Spleen (tissue), 11 donors: ENCODE measurements around the gene MKLN1. TPM values are rescaled to one million over a fixed set of nuclear protein-coding genes. Genes with fewer than 3 reads are reported as not detected.
A peak's percentile ranks its signal among the peaks of the same experiment; 100 is the strongest.

Experiments used
- DNase-seq: peaks from one replicate; pipeline ENCODE4 v3.0.0-alpha.2; 2020
- H3K27ac ChIP-seq, 8 donors: fragments of 200-600 bp; sonication (generic) in 7 of 8; 1 replicate in 4 of 8; 2 replicates in 4 of 8; pipeline versions ENCODE4 v1.5.0 to v1.8.0; 2016 to 2021; ENCODE audit warnings: inconsistent platforms in 4 of 8, mild to moderate bottlenecking in 4 of 8, moderate library complexity in 1 of 8
- H3K27me3 ChIP-seq, 7 donors: fragments of 200-600 bp; sonication (generic) in 6 of 7; replicated peaks in 1 of 7; 1 replicate in 4 of 7; 2 replicates in 3 of 7; pipeline versions ENCODE4 v1.5.0 to v1.8.0; 2016 to 2021; ENCODE audit warnings: inconsistent platforms in 3 of 7, mild to moderate bottlenecking in 1 of 7
- H3K36me3 ChIP-seq, 6 donors: fragments of 200-600 bp; sonication (generic) in 5 of 6; 1 replicate in 4 of 6; 2 replicates in 2 of 6; pipeline versions ENCODE4 v1.5.0 to v1.8.0; 2016 to 2021; ENCODE audit warnings: inconsistent platforms in 2 of 6
- H3K4me1 ChIP-seq, 6 donors: fragments of 200-600 bp; sonication (generic) in 5 of 6; 1 replicate in 3 of 6; 2 replicates in 3 of 6; pipeline versions ENCODE4 v1.5.0 to v1.8.0; 2016 to 2021; ENCODE audit warnings: inconsistent platforms in 3 of 6
- H3K4me3 ChIP-seq, 8 donors: fragments of 200-600 bp; sonication (generic) in 7 of 8; 1 replicate in 4 of 8; 2 replicates in 4 of 8; pipeline versions ENCODE4 v1.5.0 to v1.8.0; 2016 to 2021; ENCODE audit warnings: inconsistent platforms in 4 of 8, mild to moderate bottlenecking in 4 of 8, moderate library complexity in 2 of 8
- H3K9me3 ChIP-seq, 8 donors: fragments of 200-600 bp; sonication (generic) in 7 of 8; 1 replicate in 4 of 8; 2 replicates in 4 of 8; pipeline versions ENCODE4 v1.5.0 to v1.8.0; 2016 to 2021; ENCODE audit warnings: inconsistent platforms in 4 of 8
- POLR2A ChIP-seq, 3 donors: fragments of 450-650 bp; IDR thresholded peaks; one replicate each; pipeline ENCODE4 v1.5.1; 2017; ENCODE audit warnings: antibody characterized with exemption in 3 of 3, mild to moderate bottlenecking in 1 of 3
- POLR2AphosphoS5 ChIP-seq, 3 donors: sonication (generic); formaldehyde crosslinking; IDR thresholded peaks; one replicate each; pipeline ENCODE4 v1.5.1; 2017; ENCODE audit warnings: antibody characterized with exemption in 3 of 3
- WGBS, 5 donors: extraction: QIAGEN DNeasy Blood & Tissue Kit in 3 of 5; methylation state at CpG; one replicate each; pipeline versions ENCODE4 v1.1.5 to v1.1.7; 2013 to 2018; 5-methylcytosine and 5-hydroxymethylcytosine counted together
- intact Hi-C: fragments of 100-400 bp; cut with DNase I; formaldehyde crosslinking; loops from one replicate; pipeline ENCODE4 v1.15.0; 2023; ENCODE audit warnings: low total_unique reads
- polyA plus RNA-seq, 3 donors: library from polyadenylated mRNA; stranded (reverse); fragments of 200-250 nt; gene quantifications; one replicate each; pipeline ENCODE4 v1.2.1, GENCODE V29; 2013
- total RNA-seq, 7 donors: library from RNA; depleted of rRNA in 3 of 7; stranded (reverse); fragments of >200 nt in 3 of 7; fragmentation: NEBNext Ultra II Directional in 4 of 7; extraction: Animal tissue kit (Norgen Biotek cat#: 25700) in 4 of 7; gene quantifications; one replicate each; pipeline versions ENCODE4 v1.1.0 to v1.2.1, GENCODE V29; 2016 to 2021
- TF ChIP-seq, protein P1 (sequence below), 11 experiments: fragments of 200-600 bp in 7 of 11; fragments of 450-650 bp in 4 of 11; sonication (generic) in 4 of 11; IDR thresholded peaks in 8 of 11; conservative IDR thresholded peaks in 3 of 11; 1 replicate in 7 of 11; 2 replicates in 4 of 11; pipeline versions ENCODE4 v1.4.0 to v1.8.0; 2016 to 2021; ENCODE audit warnings: antibody characterized with exemption in 11 of 11, inconsistent platforms in 4 of 11, mild to moderate bottlenecking in 1 of 11
- donor health status: healthy with polysubstance abuse.
- donor health status: DM: no; HTN: no; CAD: no; lungs with moderate emphysema.
- donor health status: DM: no; HTN: no; CAD: no.
- donor health status: Bipolar disorder and iron deficiency.
- donor health status: healthy.
- donor health status: DM: no; HTN: no; CAD: no.
- donor health status: DM: yes; HTN: yes; CAD: no.

MKLN1 gene
- total and polyA plus RNA-seq, 10 donors, result 7.1 to 87.4 (median 66.5) TPM

DNA sequence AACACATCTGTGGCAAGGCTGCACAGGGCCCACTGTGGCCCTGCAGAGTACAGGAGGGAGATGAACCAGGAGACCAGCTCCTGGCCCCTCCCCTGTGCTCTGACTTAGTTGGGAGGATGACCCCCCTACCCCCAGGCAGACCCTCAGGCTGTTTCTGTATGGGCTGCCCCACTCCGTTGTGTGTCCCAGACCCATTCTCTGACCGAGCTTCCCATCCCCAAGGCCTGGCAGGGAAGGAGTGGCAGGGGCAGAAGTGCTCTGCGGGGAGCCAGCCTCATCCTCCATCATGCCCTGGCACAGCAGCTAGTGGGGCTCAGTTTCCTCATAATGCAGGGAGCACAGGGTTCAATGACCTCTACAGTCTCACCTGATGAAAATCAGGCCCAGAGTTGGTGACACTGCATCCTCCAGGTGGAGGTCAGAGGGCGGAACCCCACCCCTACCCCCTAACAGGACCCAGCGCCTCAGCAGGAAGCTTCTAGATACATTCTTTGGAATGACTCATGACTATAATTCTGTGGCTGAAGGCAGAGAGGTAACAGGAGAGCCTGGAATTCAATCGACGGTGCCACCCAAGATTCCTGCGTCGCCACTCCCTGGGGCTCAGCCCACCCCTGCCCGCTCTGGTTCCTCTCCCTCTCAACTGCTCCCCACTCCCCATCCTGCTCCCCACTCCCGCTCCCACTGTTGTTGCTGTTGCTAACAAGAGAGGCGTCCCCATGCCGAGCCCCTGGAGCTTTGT, 210.6 kb downstream of the MKLN1 start:
- TF ChIP-seq, protein P1, sequence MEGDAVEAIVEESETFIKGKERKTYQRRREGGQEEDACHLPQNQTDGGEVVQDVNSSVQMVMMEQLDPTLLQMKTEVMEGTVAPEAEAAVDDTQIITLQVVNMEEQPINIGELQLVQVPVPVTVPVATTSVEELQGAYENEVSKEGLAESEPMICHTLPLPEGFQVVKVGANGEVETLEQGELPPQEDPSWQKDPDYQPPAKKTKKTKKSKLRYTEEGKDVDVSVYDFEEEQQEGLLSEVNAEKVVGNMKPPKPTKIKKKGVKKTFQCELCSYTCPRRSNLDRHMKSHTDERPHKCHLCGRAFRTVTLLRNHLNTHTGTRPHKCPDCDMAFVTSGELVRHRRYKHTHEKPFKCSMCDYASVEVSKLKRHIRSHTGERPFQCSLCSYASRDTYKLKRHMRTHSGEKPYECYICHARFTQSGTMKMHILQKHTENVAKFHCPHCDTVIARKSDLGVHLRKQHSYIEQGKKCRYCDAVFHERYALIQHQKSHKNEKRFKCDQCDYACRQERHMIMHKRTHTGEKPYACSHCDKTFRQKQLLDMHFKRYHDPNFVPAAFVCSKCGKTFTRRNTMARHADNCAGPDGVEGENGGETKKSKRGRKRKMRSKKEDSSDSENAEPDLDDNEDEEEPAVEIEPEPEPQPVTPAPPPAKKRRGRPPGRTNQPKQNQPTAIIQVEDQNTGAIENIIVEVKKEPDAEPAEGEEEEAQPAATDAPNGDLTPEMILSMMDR (IDR thresholded peaks at IDR 0.05 in 8 of 11, conservative IDR thresholded peaks at IDR 0.05 in 3 of 11), result no peak
- no peak for TF ChIP-seq POLR2AphosphoS5 (IDR thresholded peaks at IDR 0.05)
- TF ChIP-seq POLR2A (IDR thresholded peaks at IDR 0.05), result no peak
- DNase-seq, result peak; percentile 52
- 86 to 92% (median 89%) methylated on average over 12 to 13 of the region's 13 CpGs for WGBS, 5 donors
- H3K4me3 ChIP-seq, result no peak overlapping the region
- H3K9me3 ChIP-seq, result no peaks in the 10 kb centered on the region
- intact Hi-C loops, result no loop called here
- H3K27me3 ChIP-seq, result no peaks in the 10 kb centered on the region
- no peak overlapping the region for H3K27ac ChIP-seq
- peaks cover 0 to 26% (median under 1%) of the 10 kb centered on the region in 6 donors for H3K4me1 ChIP-seq
- no peaks in the 10 kb centered on the region for H3K36me3 ChIP-seq

DNA sequence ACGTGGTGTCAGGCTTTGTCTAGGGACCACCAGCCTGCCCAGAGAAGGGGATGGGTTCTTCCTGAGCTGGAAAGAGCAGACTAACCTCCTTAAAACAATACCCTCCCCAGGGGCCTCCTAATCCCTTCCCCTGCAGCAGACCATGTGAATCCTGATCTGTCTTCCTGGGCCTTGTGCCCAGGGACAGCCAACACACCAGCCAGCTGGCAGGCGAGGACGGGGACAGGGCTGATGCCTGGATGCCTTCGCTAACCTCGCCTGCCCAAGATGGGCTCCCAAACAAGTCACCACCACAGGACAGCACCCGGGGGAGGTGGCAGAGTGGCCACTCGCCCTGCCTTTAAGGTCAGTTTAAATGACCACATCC, 211.1 kb downstream of the MKLN1 start:
- TF ChIP-seq, protein P1 (IDR thresholded peaks at IDR 0.05 in 8 of 11, conservative IDR thresholded peaks at IDR 0.05 in 3 of 11), result no peak
- TF ChIP-seq POLR2A (IDR thresholded peaks at IDR 0.05) (no peak), POLR2AphosphoS5 (IDR thresholded peaks at IDR 0.05) (no peak)
- no peaks in the 10 kb centered on the region for H3K27me3 ChIP-seq

DNA sequence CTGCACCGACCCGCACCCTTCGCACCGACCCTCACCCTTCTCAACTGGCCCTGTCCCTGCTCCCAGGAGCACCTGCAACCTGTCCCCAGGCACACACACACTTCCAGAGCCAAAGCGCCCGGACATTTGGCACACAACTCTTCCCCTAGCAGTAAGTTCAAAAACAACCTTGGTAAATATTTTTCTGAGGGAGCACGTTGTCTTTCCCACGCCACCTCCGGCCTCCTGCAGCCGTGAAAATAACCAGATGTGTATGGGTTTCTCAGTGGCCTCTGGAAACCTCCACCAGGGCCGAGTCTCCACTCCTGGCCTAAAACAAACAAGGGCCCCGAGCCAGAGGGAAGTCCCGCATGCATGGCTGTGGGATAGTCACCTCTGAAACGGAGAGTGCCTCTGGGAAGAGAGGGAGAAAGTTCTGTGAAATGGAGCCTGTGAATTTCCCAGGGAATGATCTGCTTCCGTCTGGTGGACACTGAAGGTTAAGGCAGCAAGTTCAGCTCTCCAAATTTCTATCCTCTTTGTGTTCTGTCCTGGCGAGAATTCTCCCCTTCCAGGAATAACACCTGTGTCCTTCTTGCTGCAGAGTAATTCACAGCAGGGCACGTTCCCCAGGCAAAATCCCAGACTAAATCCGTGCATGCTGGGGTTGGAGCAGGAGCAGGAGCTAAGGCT, 213.0 kb downstream of the MKLN1 start:
- H3K27me3 ChIP-seq, result no peaks in the 10 kb centered on the region
- intact Hi-C loops, result no loop called here
- H3K4me3 ChIP-seq, result no peak overlapping the region
- H3K9me3 ChIP-seq, result no peaks in the 10 kb centered on the region
- H3K4me1 ChIP-seq, result peaks cover 0 to 33% (median 3%) of the 10 kb centered on the region in 6 donors
- H3K27ac ChIP-seq, result peak overlapping the region in 5 of 8 donors; percentile 9 to 73 (median 61)
- DNase-seq, result peak; percentile 62
- no peaks in the 10 kb centered on the region for H3K36me3 ChIP-seq
- TF ChIP-seq POLR2AphosphoS5 (IDR thresholded peaks at IDR 0.05) (no peak), POLR2A (IDR thresholded peaks at IDR 0.05) (no peak)
- TF ChIP-seq, protein P1 (IDR thresholded peaks at IDR 0.05 in 8 of 11, conservative IDR thresholded peaks at IDR 0.05 in 3 of 11), result peak in 1 of 11 experiments; percentile 13
- 76 to 85% (median 79%) methylated on average over 18 of the region's 18 CpGs for WGBS, 5 donors

More for the DNA sequence above, 211.1 kb downstream of the MKLN1 start:
- H3K36me3 ChIP-seq, result no peaks in the 10 kb centered on the region
- peaks cover 0 to 20% (median 0%) of the 10 kb centered on the region in 6 donors for H3K4me1 ChIP-seq
- peak; percentile 61 for DNase-seq
- 77 to 90% (median 89%) methylated on average over 7 of the region's 7 CpGs for WGBS, 5 donors
- no peaks in the 10 kb centered on the region for H3K9me3 ChIP-seq
- intact Hi-C loops, result no loop called here
- no peak overlapping the region for H3K27ac ChIP-seq
- no peak overlapping the region for H3K4me3 ChIP-seq

DNA sequence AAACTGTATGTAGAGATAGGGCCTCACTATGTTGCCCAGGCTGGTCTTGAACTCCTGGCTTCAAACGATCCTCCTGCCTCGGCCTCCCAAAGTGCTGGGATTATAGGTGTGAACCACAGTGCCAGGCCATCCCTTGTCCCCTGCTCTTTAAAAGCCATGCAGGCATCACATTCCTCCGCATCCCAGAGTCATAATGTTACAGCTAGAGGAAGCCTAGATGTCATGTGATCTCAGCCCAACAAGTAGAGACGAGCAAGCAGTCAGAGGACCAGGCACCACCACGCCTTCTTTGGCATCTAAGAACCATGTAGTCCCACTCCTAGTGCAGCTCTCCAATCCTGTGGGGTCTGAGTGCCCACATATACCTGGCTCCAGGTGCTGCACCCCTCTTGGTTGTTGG, 215.6 kb downstream of the MKLN1 start:
- Histone ChIP-seq H3K4me3 (no peak overlapping the region), H3K9me3 (no peaks in the 10 kb centered on the region), H3K36me3 (no peaks in the 10 kb centered on the region), H3K27me3 (no peaks in the 10 kb centered on the region), H3K4me1 (peaks cover 0 to 41% (median 3%) of the 10 kb centered on the region in 6 donors), H3K27ac (no peak overlapping the region)
- DNase-seq, result peak; percentile 31
- TF ChIP-seq POLR2A (IDR thresholded peaks at IDR 0.05) (no peak), POLR2AphosphoS5 (IDR thresholded peaks at IDR 0.05) (no peak)
- TF ChIP-seq, protein P1 (IDR thresholded peaks at IDR 0.05 in 8 of 11, conservative IDR thresholded peaks at IDR 0.05 in 3 of 11), result no peak
- WGBS, 5 donors, result 85 to 91% (median 89%) methylated on average over 5 of the region's 5 CpGs
- intact Hi-C loops, result no loop called here
